GM12865 (cell line): ENCODE data around the gene ANKRD6.
"Not testable (repeated sequence)": the region's sequence is repeated elsewhere in the genome, so short reads cannot be mapped to it uniquely, and the experiment has no call there.

Experiments
- DNase-seq: peaks from one replicate; pipeline ENCODE4 v3.0.0; 2010; ENCODE audit warnings: low read depth
- H3K4me3 ChIP-seq: 2 replicates; pipeline ENCODE4 v1.5.1; 2011; ENCODE audit warnings: mild to moderate bottlenecking, low read depth, low read length, control low read depth
- CTCF ChIP-seq: IDR thresholded peaks from 2 replicates; pipeline ENCODE4 v1.5.1; 2011; ENCODE audit warnings: low read length, control low read depth, low read depth, inconsistent platforms; ENCODE audit not compliant: insufficient read depth; ENCODE audit errors: missing control alignments

ANKRD6 gene

GRCh38 chr6:89392823-89393222 lies 40.1 kb upstream of the ANKRD6 start:
- peak; percentile 40 for DNase-seq
- H3K4me3 ChIP-seq: no peak overlapping the region
- no peak for TF ChIP-seq CTCF

GRCh38 chr6:89393659-89394058 lies 39.3 kb upstream of the ANKRD6 start:
- no peak for DNase-seq
- no peak for TF ChIP-seq CTCF
- no peak overlapping the region for H3K4me3 ChIP-seq

GRCh38 chr6:89397884-89398283 lies 35.1 kb upstream of the ANKRD6 start:
- DNase-seq, H3K4me3 ChIP-seq: not testable (repeated sequence)

- no peak for DNase-seq
- TF ChIP-seq CTCF: no peak
- H3K4me3 ChIP-seq: no peak overlapping the region
These were observed 34.0 kb upstream of the ANKRD6 start for GRCh38 chr6:89398762-89399525.

GRCh38 chr6:89400050-89400449 lies 32.9 kb upstream of the ANKRD6 start:
- no peak for DNase-seq
- no peak overlapping the region for H3K4me3 ChIP-seq
- no peak for TF ChIP-seq CTCF

- no peak for TF ChIP-seq CTCF
- no peak overlapping the region for H3K4me3 ChIP-seq
- DNase-seq: no peak
These were observed 32.0 kb upstream of the ANKRD6 start for GRCh38 chr6:89400912-89401399.

- no peak for DNase-seq
- H3K4me3 ChIP-seq: no peak overlapping the region
- no peak for TF ChIP-seq CTCF
These were observed 30.2 kb upstream of the ANKRD6 start for GRCh38 chr6:89402776-89403175.
